HG02938 (cell line): ENCODE results near the gene KANSL1.

ENCODE experiments used
- ATAC-seq: cut with Tn5 transposase; IDR thresholded peaks from one replicate; pipeline ENCODE4 v1.9.1; 2021; ENCODE audit warnings: mild to moderate bottlenecking, moderate library complexity; ENCODE audit not compliant: unreplicated experiment

Gene KANSL1

DNA sequence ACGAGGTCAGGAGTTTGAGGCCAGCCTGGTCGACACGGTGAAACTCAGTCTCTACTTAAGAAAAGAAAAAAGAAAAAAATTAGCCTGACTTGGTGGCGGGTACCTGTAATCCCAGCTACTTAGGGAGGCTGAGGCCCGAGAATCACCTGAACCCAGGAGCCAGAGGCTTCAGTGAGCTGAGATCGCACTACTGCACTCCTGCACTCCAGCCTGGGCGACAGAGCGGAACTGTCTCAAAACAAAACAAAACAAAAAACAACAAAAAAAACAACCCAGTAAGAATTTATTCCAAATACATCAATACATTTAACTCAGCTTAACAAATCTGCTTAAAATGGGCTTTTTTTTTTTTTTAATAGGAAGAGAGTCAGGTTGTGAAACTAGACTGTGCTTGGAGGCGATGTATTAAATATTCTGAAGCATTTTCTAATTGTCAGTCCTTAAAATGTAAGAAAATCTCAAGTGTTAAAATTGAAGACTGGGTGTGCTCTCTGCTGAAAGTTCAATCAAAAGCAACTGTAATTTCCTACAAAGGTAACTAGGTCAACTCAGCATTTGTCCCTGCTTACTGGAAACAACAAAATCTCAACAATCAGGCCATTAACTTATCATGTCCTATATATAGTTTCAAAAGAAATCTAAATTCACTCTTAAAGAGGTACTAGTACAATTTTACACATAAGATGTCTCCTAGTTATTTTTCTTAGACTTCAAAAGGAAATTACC, 23.2 kb downstream of the KANSL1 start:
- ATAC-seq: no peak

- ATAC-seq: no peak
These were observed 25.2 kb downstream of the KANSL1 start for GRCh38 chr17:46167826-46168569.

- no peak for ATAC-seq
These were observed 26.0 kb downstream of the KANSL1 start for GRCh38 chr17:46167267-46167666.

- no peak for ATAC-seq
These were observed 26.5 kb downstream of the KANSL1 start for GRCh38 chr17:46166692-46167249.

- no peak for ATAC-seq
These were observed 29.2 kb downstream of the KANSL1 start for GRCh38 chr17:46163929-46164594.

DNA sequence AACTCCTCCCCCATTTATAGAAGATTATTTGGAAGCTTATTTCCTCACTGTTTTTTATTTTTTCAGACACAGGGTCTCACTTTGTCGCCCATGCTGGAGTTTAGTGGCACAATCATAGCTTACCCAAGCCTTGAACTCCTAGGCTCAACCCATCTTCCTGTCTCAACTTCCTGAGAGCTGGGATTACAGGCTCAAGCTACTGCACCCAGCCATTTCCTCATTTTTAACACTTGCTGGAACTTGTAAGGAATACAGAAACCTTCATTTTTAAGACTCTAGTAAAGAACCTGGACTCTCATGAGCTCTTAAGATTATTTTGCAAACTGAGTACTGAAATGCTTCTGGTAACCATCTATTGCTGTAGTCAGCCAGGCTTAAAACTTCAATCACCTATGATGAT, 29.9 kb downstream of the KANSL1 start:
- no peak for ATAC-seq

GRCh38 chr17:46162866-46163265, 30.4 kb downstream of the KANSL1 start:
- no peak for ATAC-seq

- no peak for ATAC-seq
These were observed 33.1 kb downstream of the KANSL1 start for GRCh38 chr17:46160169-46160568.

- ATAC-seq: no peak
These were observed 33.5 kb downstream of the KANSL1 start for GRCh38 chr17:46159686-46160085.

- no peak for ATAC-seq
These were observed 34.6 kb downstream of the KANSL1 start for GRCh38 chr17:46158323-46159296.

- no peak for ATAC-seq
These were observed 35.7 kb downstream of the KANSL1 start for GRCh38 chr17:46157443-46158062.

DNA sequence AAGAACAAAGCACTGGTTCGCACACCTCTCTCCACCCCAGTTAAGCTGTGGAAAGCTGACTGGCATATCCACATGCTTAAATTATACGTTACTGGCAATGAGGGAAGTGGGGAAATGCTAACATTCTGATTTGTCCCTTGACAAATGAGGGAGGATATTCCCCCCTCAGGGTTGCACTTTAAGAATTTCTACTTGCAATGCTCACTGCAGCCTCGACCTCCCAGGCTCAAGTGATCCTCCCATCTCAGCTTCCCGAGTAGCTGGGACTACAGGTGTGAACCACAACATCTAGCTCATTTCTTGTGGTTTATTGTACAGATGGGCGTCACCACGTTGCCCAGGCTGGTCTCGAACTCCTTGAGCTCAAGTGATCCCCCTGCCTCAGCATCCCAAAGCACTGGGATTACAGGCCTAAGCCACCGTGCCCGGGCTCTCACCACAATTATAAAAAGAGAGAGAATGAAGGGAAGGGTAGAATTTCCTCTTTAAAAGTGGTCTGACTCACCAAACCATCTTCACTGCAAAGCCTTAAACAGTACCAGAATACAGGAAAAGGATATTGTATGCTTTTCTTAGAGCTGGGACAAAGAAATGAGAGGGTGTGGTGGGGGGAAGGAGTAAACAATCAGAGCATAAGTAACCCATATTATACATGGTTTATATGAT, 38.9 kb downstream of the KANSL1 start:
- no peak for ATAC-seq

GRCh38 chr17:46152423-46152822, 40.8 kb downstream of the KANSL1 start:
- no peak for ATAC-seq

GRCh38 chr17:46151762-46152161, 41.5 kb downstream of the KANSL1 start:
- no peak for ATAC-seq

- no peak for ATAC-seq
These were observed 42.8 kb downstream of the KANSL1 start for GRCh38 chr17:46150216-46150963.

DNA sequence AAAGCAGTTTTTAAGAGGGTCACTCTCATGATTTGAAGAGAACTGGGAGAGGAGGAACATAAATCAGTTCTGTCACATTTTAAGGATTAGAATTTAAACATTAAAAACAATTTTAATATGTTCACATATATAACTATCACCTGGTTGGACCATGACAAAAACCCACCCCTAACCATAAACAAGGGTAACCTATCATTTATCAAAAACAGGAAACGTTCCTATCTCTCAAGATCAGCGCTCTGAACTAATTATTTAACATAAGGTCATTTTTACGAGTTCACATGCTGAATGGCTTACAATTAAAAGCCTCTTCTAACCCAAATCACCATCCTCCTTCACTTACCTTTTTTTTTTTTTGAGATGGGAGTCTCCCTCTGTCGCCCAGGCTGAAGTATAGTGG, 45.0 kb downstream of the KANSL1 start:
- no peak for ATAC-seq

GRCh38 chr17:46147296-46147695, 45.9 kb downstream of the KANSL1 start:
- ATAC-seq: no peak

DNA sequence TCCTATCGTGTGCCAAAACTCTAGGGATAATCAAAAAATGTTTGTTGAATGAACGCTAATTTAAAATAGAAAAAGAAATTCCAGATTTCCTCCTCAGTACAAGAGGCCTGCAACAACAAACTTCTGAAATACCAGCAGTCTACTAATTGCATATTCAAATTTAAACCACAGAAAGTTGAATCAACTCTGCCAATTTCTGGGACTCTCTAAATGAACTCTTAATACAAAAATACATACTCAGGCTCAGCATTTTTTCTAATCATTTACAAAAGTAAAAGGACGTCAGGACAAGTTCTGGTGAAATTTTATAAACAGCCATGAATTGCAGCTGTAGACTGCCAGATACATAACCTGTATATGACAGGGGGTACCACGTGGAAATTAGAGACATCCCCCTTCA, 49.0 kb downstream of the KANSL1 start:
- no peak for ATAC-seq

GRCh38 chr17:46143827-46144236, 49.4 kb downstream of the KANSL1 start:
- no peak for ATAC-seq
